Nephron progenitor cell (in vitro differentiated cells): Measurements from ENCODE around the gene KCNH8.

Experiments
- DNase-seq: peaks from one replicate; pipeline ENCODE4 v3.0.0; 2021
- H3K27ac Mint-ChIP-seq: 2 replicates; pipeline ENCODE4 v1.8.0; 2021; ENCODE audit warnings: mild to moderate bottlenecking, moderate library complexity, mixed read lengths
- H3K27me3 Mint-ChIP-seq: 2 replicates; pipeline ENCODE4 v1.8.0; 2021; ENCODE audit warnings: mild to moderate bottlenecking, low read depth, mixed read lengths; ENCODE audit not compliant: poor library complexity
- H3K36me3 Mint-ChIP-seq: 2 replicates; pipeline ENCODE4 v1.8.0; 2021; ENCODE audit warnings: low read depth, mixed read lengths
- H3K4me1 Mint-ChIP-seq: 2 replicates; pipeline ENCODE4 v1.8.0; 2021; ENCODE audit warnings: mixed read lengths
- H3K4me3 Mint-ChIP-seq: 2 replicates; pipeline ENCODE4 v1.8.0; 2021; ENCODE audit warnings: mild to moderate bottlenecking, moderate library complexity, mixed read lengths
- H3K9me3 Mint-ChIP-seq: 2 replicates; pipeline ENCODE4 v1.8.0; 2021; ENCODE audit warnings: mild to moderate bottlenecking, moderate library complexity, mixed read lengths
- CTCF ChIP-seq: fragments of 200-600 bp; sonication (generic); IDR thresholded peaks from 2 replicates; pipeline ENCODE4 v1.5.0; 2021; ENCODE audit warnings: antibody characterized with exemption

The KCNH8 gene

GRCh38 chr3:19263606-19264005 lies 115.3 kb downstream of the KCNH8 start:
- no peak for TF ChIP-seq CTCF

GRCh38 chr3:19264424-19264823 lies 116.1 kb downstream of the KCNH8 start:
- H3K4me3 Mint-ChIP-seq = no peak overlapping the region
- no peak for DNase-seq
- H3K36me3 Mint-ChIP-seq = no peaks in the 10 kb centered on the region
- H3K9me3 Mint-ChIP-seq = no peaks in the 10 kb centered on the region
- H3K27ac Mint-ChIP-seq = no peak overlapping the region
- TF ChIP-seq CTCF = no peak
- peaks cover 6% of the 10 kb centered on the region for H3K27me3 Mint-ChIP-seq
- H3K4me1 Mint-ChIP-seq = no peaks in the 10 kb centered on the region

More at GRCh38 chr3:19263606-19264005, 115.3 kb downstream of the KCNH8 start:
- no peaks in the 10 kb centered on the region for H3K36me3 Mint-ChIP-seq
- H3K9me3 Mint-ChIP-seq = no peaks in the 10 kb centered on the region
- H3K27me3 Mint-ChIP-seq = peaks cover 6% of the 10 kb centered on the region
- H3K4me3 Mint-ChIP-seq = no peak overlapping the region
- no peak for DNase-seq
- H3K27ac Mint-ChIP-seq = no peak overlapping the region
- no peaks in the 10 kb centered on the region for H3K4me1 Mint-ChIP-seq

- no peak for DNase-seq
- no peaks in the 10 kb centered on the region for H3K36me3 Mint-ChIP-seq
- no peak for TF ChIP-seq CTCF
- no peaks in the 10 kb centered on the region for H3K4me1 Mint-ChIP-seq
- peaks cover 6% of the 10 kb centered on the region for H3K27me3 Mint-ChIP-seq
- no peak overlapping the region for H3K27ac Mint-ChIP-seq
- H3K4me3 Mint-ChIP-seq = no peak overlapping the region
- no peaks in the 10 kb centered on the region for H3K9me3 Mint-ChIP-seq
Measured at GRCh38 chr3:19267040-19267439, 118.7 kb downstream of the KCNH8 start.

GRCh38 chr3:19270481-19270880 lies 122.2 kb downstream of the KCNH8 start:
- no peaks in the 10 kb centered on the region for H3K36me3 Mint-ChIP-seq
- peaks cover 6% of the 10 kb centered on the region for H3K27me3 Mint-ChIP-seq
- TF ChIP-seq CTCF = no peak
- no peak overlapping the region for H3K27ac Mint-ChIP-seq
- no peak for DNase-seq
- H3K9me3 Mint-ChIP-seq = no peaks in the 10 kb centered on the region
- no peak overlapping the region for H3K4me3 Mint-ChIP-seq
- no peaks in the 10 kb centered on the region for H3K4me1 Mint-ChIP-seq

- Mint-ChIP-seq H3K4me3 (no peak overlapping the region), H3K9me3 (no peaks in the 10 kb centered on the region), H3K36me3 (no peaks in the 10 kb centered on the region), H3K4me1 (no peaks in the 10 kb centered on the region), H3K27ac (no peak overlapping the region), H3K27me3 (no peaks in the 10 kb centered on the region)
- no peak for TF ChIP-seq CTCF
- no peak for DNase-seq
Measured at GRCh38 chr3:19272296-19272695, 124.0 kb downstream of the KCNH8 start.

GRCh38 chr3:19273091-19273490 lies 124.8 kb downstream of the KCNH8 start:
- Mint-ChIP-seq H3K27ac (no peak overlapping the region), H3K9me3 (no peaks in the 10 kb centered on the region), H3K36me3 (no peaks in the 10 kb centered on the region), H3K4me3 (no peak overlapping the region), H3K27me3 (no peaks in the 10 kb centered on the region), H3K4me1 (no peaks in the 10 kb centered on the region)
- no peak for DNase-seq
- TF ChIP-seq CTCF = no peak
